GM23338 (cell line): Measurements from ENCODE around the gene GPR42. TPM values are rescaled to one million over a fixed set of nuclear protein-coding genes. Genes with fewer than 3 reads are reported as not detected.

ENCODE experiments used
- ATAC-seq: fragments of 200-7000 bp; cut with Tn5 transposase; 3 replicates; pipeline ENCODE4 v1.9.1; 2020
- DNase-seq: peaks from one replicate; pipeline ENCODE4 v3.0.0-alpha.2; 2015; ENCODE audit warnings: low spot score
- H2AFZ ChIP-seq: fragments of 200-600 bp; sonication (generic); 2 replicates; pipeline ENCODE4 v1.8.0; 2016; ENCODE audit warnings: antibody characterized with exemption, mild to moderate bottlenecking, moderate library complexity
- H3F3A ChIP-seq: fragments of 200-600 bp; sonication (generic); replicated peaks from 2 replicates; pipeline ENCODE4 v1.8.0; 2017; ENCODE audit warnings: antibody characterized with exemption, mixed run types, low read depth
- H3K27ac ChIP-seq: fragments of 200-600 bp; sonication (generic); 2 replicates; pipeline ENCODE4 v1.6.1; 2016; ENCODE audit warnings: low read depth
- H3K27me3 ChIP-seq: fragments of 200-600 bp; sonication (generic); 2 replicates; pipeline ENCODE4 v1.8.0; 2016; ENCODE audit warnings: mild to moderate bottlenecking, mixed run types, moderate library complexity; ENCODE audit not compliant: insufficient read depth
- H3K36me3 ChIP-seq: fragments of 200-600 bp; sonication (generic); 2 replicates; pipeline ENCODE4 v1.8.0; 2016; ENCODE audit warnings: mild to moderate bottlenecking; ENCODE audit not compliant: insufficient read depth
- H3K4me1 ChIP-seq: fragments of 200-600 bp; sonication (generic); 2 replicates; pipeline ENCODE4 v1.8.0; 2016; ENCODE audit warnings: mild to moderate bottlenecking, moderate library complexity; ENCODE audit not compliant: insufficient read depth
- H3K4me2 ChIP-seq: fragments of 200-600 bp; sonication (generic); 2 replicates; pipeline ENCODE4 v1.7.1; 2017; ENCODE audit warnings: mixed run types
- H3K4me3 ChIP-seq: fragments of 200-600 bp; sonication (generic); 2 replicates; pipeline ENCODE4 v1.6.1; 2016; ENCODE audit warnings: mixed run types
- H3K79me2 ChIP-seq: fragments of 200-600 bp; sonication (generic); replicated peaks from 2 replicates; pipeline ENCODE4 v1.8.0; 2017; ENCODE audit warnings: mild to moderate bottlenecking; ENCODE audit not compliant: insufficient read depth
- H3K9me2 ChIP-seq: fragments of 200-600 bp; sonication (generic); 2 replicates; pipeline ENCODE4 v1.8.0; 2017; ENCODE audit not compliant: insufficient read depth
- H4K20me1 ChIP-seq: fragments of 200-600 bp; sonication (generic); replicated peaks from 2 replicates; pipeline ENCODE4 v1.8.0; 2017; ENCODE audit warnings: mild to moderate bottlenecking; ENCODE audit not compliant: insufficient read depth
- H3K27ac Mint-ChIP-seq: 2 replicates; pipeline ENCODE4 v1.8.0; 2020; ENCODE audit warnings: inconsistent platforms, mild to moderate bottlenecking, moderate library complexity, mixed read lengths
- H3K27me3 Mint-ChIP-seq: 3 replicates; pipeline ENCODE4 v1.8.0; 2022; ENCODE audit warnings: low read depth, mild to moderate bottlenecking, moderate library complexity, mixed read lengths, inconsistent platforms; ENCODE audit not compliant: insufficient read depth, poor library complexity
- H3K36me3 Mint-ChIP-seq: 3 replicates; pipeline ENCODE4 v1.8.0; 2021; ENCODE audit warnings: low read depth, mild to moderate bottlenecking, inconsistent platforms, moderate library complexity, mixed read lengths
- H3K4me1 Mint-ChIP-seq: 3 replicates; pipeline ENCODE4 v1.8.0; 2020; ENCODE audit warnings: mild to moderate bottlenecking, inconsistent platforms, mixed read lengths
- H3K4me3 Mint-ChIP-seq: 3 replicates; pipeline ENCODE4 v1.8.0; 2021; ENCODE audit warnings: moderate library complexity, mild to moderate bottlenecking, inconsistent platforms, mixed read lengths
- H3K9me3 Mint-ChIP-seq: 3 replicates; pipeline ENCODE4 v1.8.0; 2020; ENCODE audit warnings: moderate library complexity, mild to moderate bottlenecking, inconsistent platforms, mixed read lengths
- EZH2phosphoT487 ChIP-seq: fragments of 200-600 bp; sonication (generic); IDR thresholded peaks from one replicate; pipeline ENCODE4 v1.8.1; 2018; ENCODE audit warnings: antibody characterized with exemption; ENCODE audit not compliant: unreplicated experiment
- JUNB ChIP-seq: IDR thresholded peaks from one replicate; pipeline ENCODE4 v1.6.1; 2016; ENCODE audit warnings: antibody characterized with exemption; ENCODE audit not compliant: unreplicated experiment
- NANOG ChIP-seq: IDR thresholded peaks from 2 replicates; pipeline ENCODE4 v1.6.1; 2016; ENCODE audit warnings: antibody characterized with exemption, borderline replicate concordance
- POLR2AphosphoS5 ChIP-seq: IDR thresholded peaks from 2 replicates; pipeline ENCODE4 v1.6.1; 2016; ENCODE audit warnings: antibody characterized with exemption, low read depth
- REST ChIP-seq: IDR thresholded peaks from one replicate; pipeline ENCODE4 v1.6.1; 2018; ENCODE audit warnings: antibody characterized with exemption; ENCODE audit not compliant: unreplicated experiment
- ZNF331 ChIP-seq: fragments of 250-450 bp; sonication (Bioruptor Pico); IDR thresholded peaks from 2 replicates; pipeline ENCODE4 v1.5.0; 2020; ENCODE audit warnings: low read depth, mild to moderate bottlenecking, moderate library complexity
- ZNF462 ChIP-seq: fragments of 250-450 bp; sonication (Bioruptor Pico); IDR thresholded peaks from 2 replicates; pipeline ENCODE4 v1.5.0; 2020; ENCODE audit warnings: mild to moderate bottlenecking, moderate library complexity
- polyA plus RNA-seq: library from polyadenylated mRNA; unstranded; fragments of >200 nt; fragmentation: Nextera tagmentation; extraction: Ambion mirVana; gene quantifications from 2 replicates; pipeline ENCODE4 v1.2.1, GENCODE V29; 2016
- total RNA-seq: library from RNA; depleted of rRNA; stranded (reverse); fragments of >200 nt; shearing (Covaris generic); gene quantifications from 2 replicates; pipeline ENCODE4 v1.2.3, GENCODE V29; 2014

Gene GPR42
- total and polyA plus RNA-seq, 2 experiments from 2014 or later = not detected

- TF ChIP-seq NANOG (no peak), REST (no peak), POLR2AphosphoS5 (no peak), JUNB (no peak), ZNF331 (CRISPR knock-in tag) (no peak)
Observed at GRCh38 chr19:35383536-35383935, 12.7 kb downstream of the GPR42 start (continued).

- H4K20me1 ChIP-seq = no peaks in the 10 kb centered on the region
- peaks cover 11% of the 10 kb centered on the region; the same call in 2 of the 3 replicates for H3K36me3 Mint-ChIP-seq
- no peak for TF ChIP-seq ZNF462
- TF ChIP-seq EZH2phosphoT487 = no peak
- peaks cover 8% of the 10 kb centered on the region; the same call in 1 of the 2 replicates for H3K36me3 ChIP-seq
- H3K27me3 Mint-ChIP-seq = no peaks in the 10 kb centered on the region
- no peaks in the 10 kb centered on the region for H3F3A ChIP-seq
- H3K9me3 Mint-ChIP-seq = peaks cover 55% of the 10 kb centered on the region
- H3K4me3 Mint-ChIP-seq = no peak overlapping the region
- H3K4me1 ChIP-seq = no peaks in the 10 kb centered on the region
- ATAC-seq (no peak), DNase-seq (no peak)
- no peak overlapping the region for H3K27ac ChIP-seq
- no peaks in the 10 kb centered on the region for H3K27me3 ChIP-seq
- no peaks in the 10 kb centered on the region for H3K4me1 Mint-ChIP-seq
- no peak overlapping the region for H3K4me2 ChIP-seq
- H3K4me3 ChIP-seq = no peak overlapping the region
- H2AFZ ChIP-seq = no peak overlapping the region
- H3K27ac Mint-ChIP-seq = no peak overlapping the region
- H3K9me2 ChIP-seq = no peaks in the 10 kb centered on the region
- H3K79me2 ChIP-seq = no peaks in the 10 kb centered on the region
Observed at GRCh38 chr19:35388277-35389054, 17.6 kb downstream of the GPR42 start.
